Posterior cingulate gyrus (tissue), 11 donors: ENCODE results near the gene SCNN1G.
"Not testable (repeated sequence)": the region's sequence is repeated elsewhere in the genome, so short reads cannot be mapped to it uniquely, and the experiment has no call there.

Source experiments
- DNase-seq, 10 donors: peaks; one replicate each; pipeline versions ENCODE4 v3.0.0 to v3.0.0-alpha.2; 2020 to 2021; ENCODE audit warnings: mixed read lengths in 3 of 10
- intact Hi-C: fragments of 100-400 bp; cut with DNase I; formaldehyde crosslinking; loops from one replicate; pipeline ENCODE4 v1.15.1; 2023

Gene SCNN1G

DNA sequence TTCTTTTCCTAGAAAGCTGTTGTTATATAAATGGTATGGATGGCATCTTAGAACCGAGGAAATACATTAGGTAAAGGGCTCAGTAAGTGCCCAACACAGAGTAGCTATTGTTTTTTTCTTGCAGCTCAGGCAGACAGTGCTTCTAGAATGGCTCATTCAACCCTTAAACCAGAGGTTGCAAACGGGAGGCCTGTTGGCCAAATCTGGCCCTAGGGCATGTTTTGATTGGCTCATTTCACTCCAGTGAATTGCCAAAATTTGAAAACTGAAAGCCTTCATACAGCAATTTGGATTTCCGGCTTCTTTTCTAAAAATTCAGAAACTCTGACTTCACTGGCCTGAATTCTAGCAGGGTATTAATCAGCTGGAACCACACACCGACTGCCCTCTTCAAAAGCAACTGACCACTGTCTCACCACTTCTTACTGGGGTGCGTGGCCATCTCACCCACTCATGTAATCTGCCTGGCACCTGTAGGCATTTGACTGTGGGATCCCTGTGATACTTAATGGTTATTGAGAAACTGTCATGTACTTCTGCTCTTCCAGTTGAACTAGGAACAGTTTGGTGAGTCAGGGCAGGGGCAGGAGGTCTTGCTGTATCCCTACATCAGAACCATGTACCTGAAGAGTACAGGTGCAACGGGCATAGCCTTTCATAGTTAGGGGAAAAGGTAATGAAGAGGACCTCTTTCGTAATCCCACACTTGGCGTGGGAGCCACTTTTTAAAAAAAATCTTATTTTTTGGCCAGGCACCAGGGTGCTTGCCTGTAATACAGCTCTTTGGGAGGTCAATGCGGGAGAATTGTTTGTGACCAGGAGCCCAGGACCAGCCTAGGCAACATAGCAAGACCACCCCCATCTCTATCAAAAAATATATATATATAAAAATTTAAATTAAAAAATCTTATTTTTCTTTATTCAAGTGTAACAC, 66.0 kb downstream of the SCNN1G start:
- no peak for DNase-seq
- intact Hi-C loops = no loop called here

- intact Hi-C loops = no loop called here
- DNase-seq = no peak
Measured at GRCh38 chr16:23249830-23250229, 67.3 kb downstream of the SCNN1G start.

GRCh38 chr16:23252310-23252709, 69.8 kb downstream of the SCNN1G start:
- intact Hi-C loops = no loop called here
- no peak for DNase-seq

- DNase-seq, intact Hi-C loops: not testable (repeated sequence)
Measured at GRCh38 chr16:23253650-23254049, 71.1 kb downstream of the SCNN1G start.

DNA sequence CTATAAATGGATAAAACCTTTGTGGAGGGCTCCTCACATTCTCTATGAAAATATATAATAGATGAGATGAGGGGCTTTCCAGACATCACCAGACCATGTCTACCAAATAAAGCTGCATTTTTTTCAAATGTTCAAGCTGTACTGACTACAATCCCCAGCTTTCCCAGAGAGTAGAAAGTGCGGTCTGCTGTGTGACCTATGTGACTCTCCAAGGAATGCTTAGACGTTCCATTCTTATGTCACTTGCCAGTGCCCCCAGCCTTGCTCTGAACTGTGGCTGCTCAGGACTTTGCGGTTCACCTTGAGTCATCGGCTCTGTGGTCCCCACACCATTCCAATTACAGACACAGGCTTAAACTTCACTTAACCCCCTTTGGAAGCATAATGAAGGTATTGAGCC, 71.8 kb downstream of the SCNN1G start:
- DNase-seq = no peak
- intact Hi-C loops = no loop called here

- no peak for DNase-seq
- intact Hi-C loops = no loop called here
Measured at GRCh38 chr16:23255000-23255399, 72.5 kb downstream of the SCNN1G start.

DNA sequence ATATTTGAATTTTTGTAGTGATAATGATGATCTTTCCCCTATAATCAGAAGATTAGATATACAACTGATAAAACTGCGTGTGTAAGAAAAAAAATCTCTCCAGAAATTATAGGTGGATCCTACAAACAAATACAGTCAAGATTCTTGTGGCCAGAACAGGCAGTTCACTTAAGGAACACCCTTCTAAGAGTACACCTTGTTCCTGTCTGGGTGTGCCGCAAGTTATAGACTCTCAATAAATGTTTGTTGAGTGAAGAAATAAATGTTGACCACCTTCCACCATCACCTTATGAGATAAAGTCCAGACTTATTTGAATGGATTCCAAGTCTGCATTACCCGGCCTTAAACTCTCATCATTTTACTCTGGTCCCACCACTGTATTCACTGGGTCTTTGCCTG, 73.9 kb downstream of the SCNN1G start:
- DNase-seq = no peak
- intact Hi-C loops = no loop called here

GRCh38 chr16:23257682-23258081, 75.1 kb downstream of the SCNN1G start:
- no peak for DNase-seq
- intact Hi-C loops = no loop called here

GRCh38 chr16:23258919-23259237, 76.3 kb downstream of the SCNN1G start:
- DNase-seq = no peak
- intact Hi-C loops = no loop called here
